ENCODE results near the gene TTC9C. TPM values are rescaled to one million over a fixed set of nuclear protein-coding genes. Genes with fewer than 3 reads are reported as not detected.
"Not testable (repeated sequence)": the region's sequence is repeated elsewhere in the genome, so short reads cannot be mapped to it uniquely, and the experiment has no call there.

The TTC9C gene
- total RNA-seq, 1 donor from 2014 or later: 39.8 TPM

DNA sequence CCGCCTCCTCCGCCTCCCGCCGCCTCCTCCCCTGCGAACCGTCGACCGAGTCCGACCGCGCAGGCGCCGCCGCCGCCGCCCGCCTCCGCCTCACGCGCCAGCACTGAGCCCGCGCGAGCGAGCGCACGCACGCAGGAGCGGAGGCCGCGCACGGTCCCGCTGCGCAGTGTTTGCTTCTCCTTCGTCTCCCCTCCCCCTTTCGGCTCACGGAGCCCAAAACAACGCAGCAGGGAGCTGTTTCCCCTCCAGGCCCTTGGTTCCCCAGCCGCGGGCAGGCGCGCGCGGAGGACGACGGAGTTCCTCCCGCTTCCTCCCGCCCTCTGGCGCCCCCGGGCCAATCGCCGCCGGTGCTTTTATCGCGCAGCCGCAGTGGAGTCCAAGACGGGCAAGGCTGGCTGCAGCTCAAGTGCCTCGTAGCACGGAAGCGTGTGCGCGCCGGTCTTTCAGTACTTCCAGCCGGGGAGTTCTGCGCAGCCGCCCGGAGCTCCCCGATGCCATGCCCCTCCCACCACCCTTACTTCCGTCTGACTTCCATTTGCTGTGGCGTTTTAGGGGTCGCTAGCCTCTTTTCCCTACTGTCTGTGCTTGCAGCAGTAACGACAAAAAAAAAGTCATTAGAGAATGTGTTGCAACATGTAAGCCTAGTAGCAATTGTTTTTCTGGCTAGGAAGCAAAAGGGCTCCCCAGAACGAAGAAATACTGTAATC, 968 bp upstream of the TTC9C start, which contains the start of gene HNRNPUL2:
HNRNPUL2 (minus strand) TSS at position 293 of the 707 bp plus-strand sequence. CDS start 301 bp downstream, outside the sequence.
- H3K4me1 Mint-ChIP-seq: peaks cover 46% of the 10 kb centered on the region
- H3K27ac Mint-ChIP-seq: peak within 1 kb of the TSS; percentile 100
- no peaks in the 10 kb centered on the region for H3K9me3 Mint-ChIP-seq
- peak; percentile 98 to 99 for DNase-seq (ENCODE audit: low spot score in 2 of 2, unreplicated experiment in 2 of 2)
- H3K4me3 Mint-ChIP-seq: peak within 1 kb of the TSS; percentile 95
- H3K27me3 Mint-ChIP-seq (ENCODE audit: low read depth): no peaks in the 10 kb centered on the region
- TF ChIP-seq CTCF (IDR thresholded peaks at IDR 0.05; ENCODE audit: unreplicated experiment): no peak
- H3K36me3 Mint-ChIP-seq: peaks cover 10% of the 10 kb centered on the region

DNA sequence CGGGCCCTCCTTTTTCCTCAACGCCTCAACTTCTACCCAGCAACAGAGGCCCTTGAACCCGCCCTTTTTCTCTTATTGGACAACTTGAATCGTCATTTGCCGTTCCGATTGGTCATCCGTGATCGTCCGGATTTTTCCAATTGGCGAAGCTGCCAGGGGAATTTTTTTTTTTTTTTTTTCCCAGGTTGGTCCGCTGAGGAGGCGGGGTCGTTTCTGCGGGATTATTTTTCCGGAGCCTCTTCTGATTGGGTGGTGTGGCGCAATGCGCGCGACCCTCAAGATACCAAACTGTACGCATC, 465 bp upstream of the TTC9C start:
- DNase-seq (ENCODE audit: low spot score in 2 of 2, unreplicated experiment in 2 of 2): peak; percentile 68 to 79
- Mint-ChIP-seq H3K36me3 (peaks cover 5% of the 10 kb centered on the region), H3K27me3 (ENCODE audit: low read depth) (no peaks in the 10 kb centered on the region), H3K27ac (peak overlapping the region; percentile 100), H3K9me3 (no peaks in the 10 kb centered on the region), H3K4me1 (peaks cover 46% of the 10 kb centered on the region), H3K4me3 (peak overlapping the region; percentile 95)
- TF ChIP-seq CTCF (IDR thresholded peaks at IDR 0.05; ENCODE audit: unreplicated experiment): no peak

DNA sequence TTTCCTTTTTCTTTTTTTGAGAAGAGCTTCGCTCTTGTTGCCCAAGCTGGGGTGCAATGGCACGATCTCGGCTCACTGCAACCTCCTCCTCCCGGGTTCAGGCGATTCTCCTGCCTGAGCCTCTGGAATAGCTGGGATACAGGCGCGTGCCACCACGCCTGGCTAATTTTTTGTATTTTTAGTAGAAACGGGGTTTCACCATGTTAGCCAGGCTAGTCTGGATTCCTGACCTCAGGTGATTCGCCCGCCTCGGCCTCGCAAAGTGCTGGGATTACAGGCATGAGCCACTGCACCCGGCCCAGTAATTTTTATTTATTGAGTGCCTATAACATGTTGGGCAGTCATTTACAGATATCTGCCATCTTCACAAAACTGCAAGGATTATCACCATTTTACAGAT, 1.8 kb downstream of the TTC9C start:
- DNase-seq (ENCODE audit: low spot score in 2 of 2, unreplicated experiment in 2 of 2); H3K27me3 Mint-ChIP-seq (ENCODE audit: low read depth); H3K9me3 Mint-ChIP-seq; H3K36me3 Mint-ChIP-seq: not testable (repeated sequence)
- peaks cover 29% of the 10 kb centered on the region for H3K4me1 Mint-ChIP-seq
- peak overlapping the region; percentile 73 for H3K27ac Mint-ChIP-seq
- H3K4me3 Mint-ChIP-seq: peak overlapping the region; percentile 95

DNA sequence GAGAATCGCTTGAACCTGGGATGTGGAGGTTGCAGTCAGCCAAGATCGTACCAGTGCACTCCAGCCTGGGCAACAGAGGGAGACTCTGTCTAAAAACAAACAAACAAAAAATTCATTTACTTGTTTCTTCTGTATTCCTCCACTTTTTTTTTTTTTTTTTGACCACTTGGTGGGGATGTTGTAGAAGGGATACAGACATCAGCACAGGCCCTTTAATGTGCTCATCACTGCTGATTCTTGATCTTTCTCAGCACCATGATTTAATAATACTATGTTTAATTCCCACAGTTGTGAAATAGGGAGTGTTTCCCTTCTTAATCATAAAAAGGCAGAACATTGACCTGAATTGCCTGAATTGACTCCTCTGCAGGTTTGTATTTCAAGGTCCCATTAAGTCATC, 4.5 kb downstream of the TTC9C start:
- DNase-seq (ENCODE audit: low spot score in 2 of 2, unreplicated experiment in 2 of 2): no peak
- Mint-ChIP-seq H3K4me3 (no peak overlapping the region), H3K4me1 (peaks cover 18% of the 10 kb centered on the region), H3K9me3 (no peaks in the 10 kb centered on the region), H3K27me3 (ENCODE audit: low read depth) (no peaks in the 10 kb centered on the region), H3K27ac (no peak overlapping the region), H3K36me3 (peaks cover 12% of the 10 kb centered on the region)
- TF ChIP-seq CTCF (IDR thresholded peaks at IDR 0.05; ENCODE audit: unreplicated experiment): no peak

- no peak for TF ChIP-seq CTCF (IDR thresholded peaks at IDR 0.05; ENCODE audit: unreplicated experiment)
- no peaks in the 10 kb centered on the region for H3K4me1 Mint-ChIP-seq
- no peak overlapping the region for H3K27ac Mint-ChIP-seq
- H3K9me3 Mint-ChIP-seq: no peaks in the 10 kb centered on the region
- H3K36me3 Mint-ChIP-seq: peaks cover 25% of the 10 kb centered on the region
- H3K27me3 Mint-ChIP-seq (ENCODE audit: low read depth): no peaks in the 10 kb centered on the region
- DNase-seq (ENCODE audit: low spot score in 2 of 2, unreplicated experiment in 2 of 2): no peak
- H3K4me3 Mint-ChIP-seq: no peak overlapping the region
Observed at GRCh38 chr11:62737196-62737595, 8.9 kb downstream of the TTC9C start.

- no peak for TF ChIP-seq CTCF (IDR thresholded peaks at IDR 0.05; ENCODE audit: unreplicated experiment)
- peaks cover 11% of the 10 kb centered on the region for H3K4me1 Mint-ChIP-seq
- peaks cover 13% of the 10 kb centered on the region for H3K36me3 Mint-ChIP-seq
- no peaks in the 10 kb centered on the region for H3K9me3 Mint-ChIP-seq
- no peak for DNase-seq (ENCODE audit: low spot score in 2 of 2, unreplicated experiment in 2 of 2)
- H3K27me3 Mint-ChIP-seq (ENCODE audit: low read depth): no peaks in the 10 kb centered on the region
- peak overlapping the region; percentile 77 for H3K27ac Mint-ChIP-seq
- no peak overlapping the region for H3K4me3 Mint-ChIP-seq
Observed at GRCh38 chr11:62747475-62748160, 19.3 kb downstream of the TTC9C start.

DNA sequence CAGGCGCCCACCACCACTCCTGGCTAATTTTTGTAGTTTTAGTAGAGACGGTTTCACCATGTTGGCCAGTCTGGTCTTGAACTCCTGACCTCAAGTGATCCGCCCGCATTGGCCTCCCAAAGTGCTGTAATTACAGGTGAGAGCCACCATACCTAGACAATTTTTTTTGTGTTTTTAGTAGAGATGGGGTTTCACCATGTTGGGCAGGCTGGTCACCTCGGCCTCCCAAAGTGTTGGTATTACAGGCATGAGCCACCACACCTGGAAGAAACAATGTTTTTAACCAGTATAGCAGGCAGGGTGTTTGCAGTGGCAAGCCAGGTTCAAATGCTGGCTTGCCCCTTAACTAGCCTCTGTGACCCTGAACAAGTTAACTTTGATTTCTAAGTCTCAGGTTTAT, 21.6 kb downstream of the TTC9C start:
- not testable (repeated sequence) for H3K9me3 Mint-ChIP-seq

More for the DNA sequence above, 21.6 kb downstream of the TTC9C start:
- Mint-ChIP-seq H3K36me3 (peaks cover 13% of the 10 kb centered on the region), H3K4me1 (peaks cover 20% of the 10 kb centered on the region)
- not testable (repeated sequence) for H3K27ac Mint-ChIP-seq; DNase-seq (ENCODE audit: low spot score in 2 of 2, unreplicated experiment in 2 of 2); H3K27me3 Mint-ChIP-seq (ENCODE audit: low read depth); H3K4me3 Mint-ChIP-seq
